K562 (cell line): Measurements from ENCODE around the gene PCAT6.

Source experiments
- BRF2 ChIP-seq: IDR thresholded peaks from 3 replicates; pipeline ENCODE4 v1.6.1; 2011; ENCODE audit warnings: borderline replicate concordance, mild to moderate bottlenecking; ENCODE audit not compliant: insufficient read length, insufficient read depth
- CTCF ChIP-seq, 3 experiments: IDR thresholded peaks in 2 of 3; conservative IDR thresholded peaks in 1 of 3; 2 replicates each; pipeline ENCODE4 v1.5.1; 2011 to 2012; ENCODE audit warnings: low read length in 3 of 3, mild to moderate bottlenecking in 3 of 3, control low read depth in 2 of 3, improper control_type of control experiment in 1 of 3, inconsistent platforms in 1 of 3, low read depth in 1 of 3, mixed read lengths in 1 of 3, moderate library complexity in 1 of 3; ENCODE audit not compliant: insufficient read depth in 2 of 3
- FOS ChIP-seq: IDR thresholded peaks from 3 replicates; pipeline ENCODE4 v1.6.1; 2011; ENCODE audit not compliant: insufficient read length; ENCODE audit errors: extremely low read depth
- MYC ChIP-seq, 2 experiments: fragments of 250-450 bp in 1 of 2; sonication (Bioruptor Pico) in 1 of 2; IDR thresholded peaks; 2 replicates each; pipeline versions ENCODE4 v1.5.1 to v1.6.1; 2012 to 2021; ENCODE audit warnings: low read depth in 2 of 2, borderline replicate concordance in 1 of 2, improper control_type of control experiment in 1 of 2, low read length in 1 of 2, mild to moderate bottlenecking in 1 of 2, moderate library complexity in 1 of 2
- TCF7 ChIP-seq: sonication (generic); IDR thresholded peaks from 2 replicates; pipeline ENCODE4 v1.6.1; 2016; ENCODE audit warnings: antibody characterized with exemption, borderline replicate concordance
- ZBTB12 ChIP-seq: fragments of 250-450 bp; sonication (Bioruptor Pico); IDR thresholded peaks from 2 replicates; pipeline ENCODE4 v1.4.0; 2020
- ZC3H11A ChIP-seq: IDR thresholded peaks from 2 replicates; pipeline ENCODE4 v1.6.1; 2012; ENCODE audit warnings: low read depth, low read length, improper control_type of control experiment
- ZNF274 ChIP-seq: IDR thresholded peaks from 2 replicates; pipeline ENCODE4 v1.6.1; 2011; ENCODE audit warnings: low read depth, mild to moderate bottlenecking, low read length, moderate library complexity, borderline replicate concordance
- ZNF655 ChIP-seq: fragments of 250-450 bp; sonication (Bioruptor Pico); IDR thresholded peaks from 2 replicates; pipeline ENCODE4 v1.5.0; 2021

- TF ChIP-seq FOS, result no peak
- no peak for TF ChIP-seq ZNF655 (CRISPR knock-in tag)
- TF ChIP-seq BRF2, result no peak
- TF ChIP-seq MYC (IDR thresholded peaks at IDR 0.05; ENCODE audit: low read depth, low read length), result no peak
- TF ChIP-seq MYC (CRISPR knock-in tag; IDR thresholded peaks at IDR 0.05; ENCODE audit: borderline replicate concordance, low read depth), result no peak
- no peak for TF ChIP-seq ZNF274
- TF ChIP-seq CTCF (IDR thresholded peaks at IDR 0.05 in 2 of 3, conservative IDR thresholded peaks at IDR 0.05 in 1 of 3; ENCODE audit: insufficient read depth in 2 of 3, low read depth in 1 of 3, low read length in 3 of 3), result no peak
- TF ChIP-seq ZC3H11A, result no peak
- TF ChIP-seq TCF7, result no peak
- TF ChIP-seq ZBTB12 (CRISPR knock-in tag), result no peak
Measured at GRCh38 chr1:202794051-202794740, 16.6 kb upstream of the PCAT6 start.
